COLO829 (cell line): ENCODE measurements around the gene GTF2I.
"Not testable (repeated sequence)": the region's sequence is repeated elsewhere in the genome, so short reads cannot be mapped to it uniquely, and the experiment has no call there.

Experiments used
- DNase-seq: peaks from one replicate; pipeline ENCODE4 v3.0.0; 2012; ENCODE audit warnings: low spot score

GTF2I gene

GRCh38 chr7:74779053-74779452 is 121.5 kb downstream of the GTF2I start:
- DNase-seq: not testable (repeated sequence)

GRCh38 chr7:74781746-74782145 is 124.2 kb downstream of the GTF2I start:
- not testable (repeated sequence) for DNase-seq

GRCh38 chr7:74783595-74783994 is 126.1 kb downstream of the GTF2I start:
- not testable (repeated sequence) for DNase-seq

- DNase-seq: not testable (repeated sequence)
Measured at GRCh38 chr7:74788369-74789150, 131.0 kb downstream of the GTF2I start.

- not testable (repeated sequence) for DNase-seq
Measured at GRCh38 chr7:74789200-74789736, 131.8 kb downstream of the GTF2I start.

- DNase-seq: not testable (repeated sequence)
Measured at GRCh38 chr7:74797848-74798622, 140.5 kb downstream of the GTF2I start.

- DNase-seq: not testable (repeated sequence)
Measured at GRCh38 chr7:74798644-74799043, 141.1 kb downstream of the GTF2I start.
